Neural cell (in vitro differentiated cells): ENCODE results near the gene CORO2A. TPM values are rescaled to one million over a fixed set of nuclear protein-coding genes. Genes with fewer than 3 reads are reported as not detected.

Experiments
- H2AFZ ChIP-seq: fragments of 200-600, 300-800 bp; sonication (generic), shearing (Covaris generic); 2 replicates; pipeline ENCODE4 v1.6.0; 2014; ENCODE audit warnings: low read depth, mild to moderate bottlenecking, antibody characterized with exemption, low read length, moderate library complexity
- H3F3A ChIP-seq: fragments of 200-600 bp; shearing (Covaris generic); 2 replicates; pipeline ENCODE4 v1.6.1; 2016; ENCODE audit warnings: mild to moderate bottlenecking, moderate library complexity, mixed read lengths, antibody characterized with exemption, low read length; ENCODE audit not compliant: insufficient read depth, poor library complexity, severe bottlenecking
- H3K27ac ChIP-seq: fragments of 200-600, 300-800 bp; sonication (generic), shearing (Covaris generic); 2 replicates; pipeline ENCODE4 v1.5.1; 2014; ENCODE audit warnings: mild to moderate bottlenecking, low read length, moderate library complexity
- H3K27me3 ChIP-seq: fragments of 300-800, 200-600 bp; sonication (generic), shearing (Covaris generic); 2 replicates; pipeline ENCODE4 v1.6.0; 2014; ENCODE audit warnings: mild to moderate bottlenecking, low read depth, low read length, moderate library complexity; ENCODE audit not compliant: insufficient read depth
- H3K36me3 ChIP-seq: fragments of 300-800, 200-600 bp; sonication (generic), shearing (Covaris generic); 2 replicates; pipeline ENCODE4 v1.5.1; 2014; ENCODE audit warnings: mild to moderate bottlenecking, antibody characterized with exemption, low read length, moderate library complexity; ENCODE audit not compliant: insufficient read depth
- H3K4me2 ChIP-seq: fragments of 300-800, 200-600 bp; sonication (generic), shearing (Covaris generic); 2 replicates; pipeline ENCODE4 v1.6.0; 2014; ENCODE audit warnings: mild to moderate bottlenecking, low read length
- H3K4me3 ChIP-seq: fragments of 300-800, 200-600 bp; sonication (generic), shearing (Covaris generic); 2 replicates; pipeline ENCODE4 v1.5.1; 2014; ENCODE audit warnings: mild to moderate bottlenecking, low read length, moderate library complexity
- H3K79me2 ChIP-seq: fragments of 200-600 bp; shearing (Covaris generic); replicated peaks from 2 replicates; pipeline ENCODE4 v1.6.0; 2014; ENCODE audit warnings: mild to moderate bottlenecking, low read length, moderate library complexity; ENCODE audit not compliant: insufficient read depth
- H3K9ac ChIP-seq: fragments of 300-800, 200-600 bp; sonication (generic), shearing (Covaris generic); 2 replicates; pipeline ENCODE4 v1.6.1; 2016; ENCODE audit warnings: mild to moderate bottlenecking, low read length, mixed read lengths
- H3K9me2 ChIP-seq: fragments of 200-600 bp; shearing (Covaris generic); 2 replicates; pipeline ENCODE4 v1.6.1; 2016; ENCODE audit warnings: mild to moderate bottlenecking, low read length, mixed read lengths; ENCODE audit not compliant: insufficient read depth
- H3K9me3 ChIP-seq: fragments of 200-600, 300-800 bp; sonication (generic), shearing (Covaris generic); 2 replicates; pipeline ENCODE4 v1.6.1; 2016; ENCODE audit warnings: mild to moderate bottlenecking, mixed run types, low read length, moderate library complexity, mixed read lengths
- H4K20me1 ChIP-seq: fragments of 200-600 bp; shearing (Covaris generic); 2 replicates; pipeline ENCODE4 v1.6.1; 2016; ENCODE audit warnings: mild to moderate bottlenecking, mixed run types; ENCODE audit not compliant: insufficient read depth
- EP300 ChIP-seq: fragments of 450-650 bp; conservative IDR thresholded peaks from 2 replicates; pipeline ENCODE4 v1.6.1; 2014; ENCODE audit warnings: antibody characterized with exemption, mild to moderate bottlenecking, moderate library complexity; ENCODE audit not compliant: poor library complexity, severe bottlenecking
- EZH2 ChIP-seq: fragments of 200-600, 300-800 bp; shearing (Covaris generic), sonication (generic); IDR thresholded peaks from 2 replicates; pipeline ENCODE4 v1.6.1; 2014; ENCODE audit warnings: antibody characterized with exemption, low read length, borderline replicate concordance, mild to moderate bottlenecking; ENCODE audit not compliant: insufficient read depth, poor library complexity, severe bottlenecking
- MXI1 ChIP-seq: fragments of 450-650 bp; conservative IDR thresholded peaks from 2 replicates; pipeline ENCODE4 v1.6.1; 2014; ENCODE audit warnings: antibody characterized with exemption, mild to moderate bottlenecking; ENCODE audit not compliant: poor library complexity, severe bottlenecking
- POLR2AphosphoS5 ChIP-seq: IDR thresholded peaks from 2 replicates; pipeline ENCODE4 v1.6.1; 2012
- RAD21 ChIP-seq: fragments of 450-650 bp; conservative IDR thresholded peaks from 2 replicates; pipeline ENCODE4 v1.6.1; 2014; ENCODE audit warnings: antibody characterized with exemption, mild to moderate bottlenecking, moderate library complexity
- SMC3 ChIP-seq: fragments of 450-650 bp; conservative IDR thresholded peaks from 2 replicates; pipeline ENCODE4 v1.6.1; 2014; ENCODE audit warnings: antibody characterized with exemption, mild to moderate bottlenecking, moderate library complexity; ENCODE audit not compliant: poor library complexity
- TAF1 ChIP-seq: IDR thresholded peaks from 2 replicates; pipeline ENCODE4 v1.6.1; 2012; ENCODE audit warnings: low read depth
- polyA plus RNA-seq: library from polyadenylated mRNA; depleted of rRNA; stranded (reverse); fragments of >200 nt; gene quantifications from 2 replicates; pipeline ENCODE4 v1.2.3, GENCODE V29; 2014
- TF ChIP-seq, protein P1 (sequence below): IDR thresholded peaks from 2 replicates; pipeline ENCODE4 v1.6.1; 2012; ENCODE audit warnings: borderline replicate concordance
- TF ChIP-seq, protein P2 (sequence below): fragments of 450-650 bp; IDR thresholded peaks from 2 replicates; pipeline ENCODE4 v1.5.1; 2014; ENCODE audit warnings: antibody characterized with exemption, mild to moderate bottlenecking, moderate library complexity; ENCODE audit not compliant: poor library complexity, severe bottlenecking

CORO2A gene
- polyA plus RNA-seq, 1 donor from 2014 or later: 1.9 TPM

DNA sequence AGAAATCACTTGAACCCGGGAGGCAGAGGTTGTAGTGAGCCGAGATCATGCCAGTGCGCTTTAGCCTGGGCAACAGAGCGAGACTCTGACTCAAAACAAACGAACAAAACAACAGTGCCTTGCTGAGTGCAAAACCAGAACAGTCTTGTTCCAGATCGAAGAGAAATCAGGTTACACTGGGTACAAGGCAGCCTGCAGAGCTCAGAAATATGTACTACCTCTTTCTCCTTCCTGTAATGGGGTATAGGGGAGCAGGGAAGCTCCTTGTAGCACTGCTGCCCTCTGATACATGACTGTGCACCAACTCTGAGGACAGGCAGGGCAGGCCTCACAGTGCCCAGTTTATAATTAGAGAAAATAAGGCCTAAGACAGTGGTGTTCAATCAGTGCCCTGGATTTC, 38.4 kb upstream of the CORO2A start:
- no peaks in the 10 kb centered on the region for H3K9me2 ChIP-seq
- no peaks in the 10 kb centered on the region for H3K9me3 ChIP-seq
- no peaks in the 10 kb centered on the region for H3K27me3 ChIP-seq
- H3K4me3 ChIP-seq: no peak overlapping the region
- no peak overlapping the region for H3K9ac ChIP-seq
- no peak overlapping the region for H3K27ac ChIP-seq
- no peak overlapping the region for H2AFZ ChIP-seq
- H4K20me1 ChIP-seq: no peaks in the 10 kb centered on the region
- TF ChIP-seq, protein P1, sequence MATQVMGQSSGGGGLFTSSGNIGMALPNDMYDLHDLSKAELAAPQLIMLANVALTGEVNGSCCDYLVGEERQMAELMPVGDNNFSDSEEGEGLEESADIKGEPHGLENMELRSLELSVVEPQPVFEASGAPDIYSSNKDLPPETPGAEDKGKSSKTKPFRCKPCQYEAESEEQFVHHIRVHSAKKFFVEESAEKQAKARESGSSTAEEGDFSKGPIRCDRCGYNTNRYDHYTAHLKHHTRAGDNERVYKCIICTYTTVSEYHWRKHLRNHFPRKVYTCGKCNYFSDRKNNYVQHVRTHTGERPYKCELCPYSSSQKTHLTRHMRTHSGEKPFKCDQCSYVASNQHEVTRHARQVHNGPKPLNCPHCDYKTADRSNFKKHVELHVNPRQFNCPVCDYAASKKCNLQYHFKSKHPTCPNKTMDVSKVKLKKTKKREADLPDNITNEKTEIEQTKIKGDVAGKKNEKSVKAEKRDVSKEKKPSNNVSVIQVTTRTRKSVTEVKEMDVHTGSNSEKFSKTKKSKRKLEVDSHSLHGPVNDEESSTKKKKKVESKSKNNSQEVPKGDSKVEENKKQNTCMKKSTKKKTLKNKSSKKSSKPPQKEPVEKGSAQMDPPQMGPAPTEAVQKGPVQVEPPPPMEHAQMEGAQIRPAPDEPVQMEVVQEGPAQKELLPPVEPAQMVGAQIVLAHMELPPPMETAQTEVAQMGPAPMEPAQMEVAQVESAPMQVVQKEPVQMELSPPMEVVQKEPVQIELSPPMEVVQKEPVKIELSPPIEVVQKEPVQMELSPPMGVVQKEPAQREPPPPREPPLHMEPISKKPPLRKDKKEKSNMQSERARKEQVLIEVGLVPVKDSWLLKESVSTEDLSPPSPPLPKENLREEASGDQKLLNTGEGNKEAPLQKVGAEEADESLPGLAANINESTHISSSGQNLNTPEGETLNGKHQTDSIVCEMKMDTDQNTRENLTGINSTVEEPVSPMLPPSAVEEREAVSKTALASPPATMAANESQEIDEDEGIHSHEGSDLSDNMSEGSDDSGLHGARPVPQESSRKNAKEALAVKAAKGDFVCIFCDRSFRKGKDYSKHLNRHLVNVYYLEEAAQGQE: no peak
- no peak for TF ChIP-seq RAD21
- TF ChIP-seq, protein P2, sequence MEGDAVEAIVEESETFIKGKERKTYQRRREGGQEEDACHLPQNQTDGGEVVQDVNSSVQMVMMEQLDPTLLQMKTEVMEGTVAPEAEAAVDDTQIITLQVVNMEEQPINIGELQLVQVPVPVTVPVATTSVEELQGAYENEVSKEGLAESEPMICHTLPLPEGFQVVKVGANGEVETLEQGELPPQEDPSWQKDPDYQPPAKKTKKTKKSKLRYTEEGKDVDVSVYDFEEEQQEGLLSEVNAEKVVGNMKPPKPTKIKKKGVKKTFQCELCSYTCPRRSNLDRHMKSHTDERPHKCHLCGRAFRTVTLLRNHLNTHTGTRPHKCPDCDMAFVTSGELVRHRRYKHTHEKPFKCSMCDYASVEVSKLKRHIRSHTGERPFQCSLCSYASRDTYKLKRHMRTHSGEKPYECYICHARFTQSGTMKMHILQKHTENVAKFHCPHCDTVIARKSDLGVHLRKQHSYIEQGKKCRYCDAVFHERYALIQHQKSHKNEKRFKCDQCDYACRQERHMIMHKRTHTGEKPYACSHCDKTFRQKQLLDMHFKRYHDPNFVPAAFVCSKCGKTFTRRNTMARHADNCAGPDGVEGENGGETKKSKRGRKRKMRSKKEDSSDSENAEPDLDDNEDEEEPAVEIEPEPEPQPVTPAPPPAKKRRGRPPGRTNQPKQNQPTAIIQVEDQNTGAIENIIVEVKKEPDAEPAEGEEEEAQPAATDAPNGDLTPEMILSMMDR: no peak
- no peak for TF ChIP-seq TAF1
- TF ChIP-seq EZH2: no peak
- no peaks in the 10 kb centered on the region for H3K36me3 ChIP-seq
- H3K4me2 ChIP-seq: no peak overlapping the region
- no peaks in the 10 kb centered on the region for H3F3A ChIP-seq
- no peaks in the 10 kb centered on the region for H3K79me2 ChIP-seq

DNA sequence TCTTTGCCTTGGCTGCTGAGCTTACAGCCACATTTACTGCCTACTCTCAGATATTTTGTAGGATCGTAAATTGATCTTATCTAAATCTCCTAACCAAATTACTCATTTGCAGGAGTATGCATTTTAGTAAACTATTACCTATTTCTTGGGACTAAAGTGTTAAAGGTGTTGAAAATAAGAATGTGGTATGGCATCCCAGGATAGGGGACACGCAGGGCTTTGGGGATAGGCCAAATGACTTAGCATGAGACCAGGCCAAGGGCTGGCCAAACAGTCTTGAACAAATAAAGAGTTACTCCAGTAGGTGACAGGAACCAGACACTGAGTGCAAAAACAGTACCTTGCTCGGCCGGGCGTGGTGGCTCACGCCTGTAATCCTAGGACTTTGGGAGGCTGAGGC, 37.9 kb upstream of the CORO2A start:
- Histone ChIP-seq H4K20me1 (no peaks in the 10 kb centered on the region), H3F3A (no peaks in the 10 kb centered on the region), H3K9me2 (no peaks in the 10 kb centered on the region), H3K79me2 (no peaks in the 10 kb centered on the region), H3K36me3 (no peaks in the 10 kb centered on the region), H3K4me2 (no peak overlapping the region), H3K9ac (no peak overlapping the region), H3K27me3 (no peaks in the 10 kb centered on the region), H3K27ac (no peak overlapping the region), H3K4me3 (no peak overlapping the region), H2AFZ (no peak overlapping the region), H3K9me3 (no peaks in the 10 kb centered on the region)
- no peak for TF ChIP-seq EP300
- TF ChIP-seq MXI1: no peak
- TF ChIP-seq TAF1: no peak
- no peak for TF ChIP-seq RAD21
- no peak for TF ChIP-seq EZH2
- no peak for TF ChIP-seq SMC3
- no peak for TF ChIP-seq POLR2AphosphoS5
- TF ChIP-seq, protein P2: no peak
